ENCODE measurements around the gene WDR35.
A peak's percentile ranks its signal among the peaks of the same experiment; 100 is the strongest.

Gene WDR35

DNA sequence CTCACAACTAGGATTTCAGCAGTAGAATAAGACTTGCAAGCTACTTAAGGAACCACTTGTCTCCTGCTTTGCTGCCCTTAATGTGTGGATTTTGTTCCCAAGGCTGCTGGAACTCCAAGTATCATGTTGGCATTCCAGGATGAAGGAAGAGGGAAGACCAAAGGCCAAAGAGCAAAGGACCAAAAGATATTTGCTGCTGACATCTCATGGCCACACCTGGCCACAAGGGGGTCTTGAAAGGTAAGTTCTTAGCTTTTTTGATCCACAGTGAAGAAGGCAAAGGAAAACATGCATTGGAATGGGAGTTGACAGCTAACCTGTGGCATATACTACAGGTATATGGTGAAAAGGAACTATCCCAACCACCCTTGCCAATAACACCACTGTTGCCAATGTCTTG is 26.4 kb upstream of the WDR35 start:
- H3K4me1 Mint-ChIP-seq, result peaks cover 6% of the 10 kb centered on the region
- ATAC-seq, result no peak

DNA sequence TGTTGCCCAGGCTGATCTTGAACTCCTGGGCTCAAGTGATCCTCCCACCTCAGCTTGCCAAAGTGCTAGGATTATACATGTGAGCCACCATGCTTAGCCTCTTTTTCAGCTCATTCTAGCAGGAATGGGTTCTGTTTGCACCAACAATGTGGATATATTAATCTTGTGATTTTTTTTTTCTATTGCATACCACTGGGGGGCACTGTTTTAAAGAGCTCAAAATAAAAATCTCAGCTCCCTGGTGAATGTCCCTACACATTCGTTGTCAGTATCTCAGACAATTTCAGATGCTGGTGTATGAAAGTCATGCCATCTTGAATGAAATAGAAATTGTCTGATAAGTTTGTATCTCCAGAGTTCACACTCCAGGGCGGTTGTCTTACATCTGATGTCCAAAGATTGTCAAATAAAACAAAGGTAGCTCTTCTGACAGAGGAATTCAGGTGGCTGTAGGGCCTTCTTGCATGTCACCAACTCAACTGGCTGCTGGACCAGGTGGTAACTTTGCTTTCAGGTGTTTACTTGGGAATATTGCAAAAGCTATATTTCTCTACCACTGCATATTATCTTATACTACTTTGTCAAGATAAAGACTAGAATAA is 25.7 kb upstream of the WDR35 start:
- H3K9me3 Mint-ChIP-seq, result peaks cover 6% of the 10 kb centered on the region
- H3K4me3 Mint-ChIP-seq, result no peak overlapping the region
- no peak overlapping the region for H3K27ac Mint-ChIP-seq
- H3K4me1 Mint-ChIP-seq, result peaks cover 6% of the 10 kb centered on the region
- H3K36me3 Mint-ChIP-seq, result no peaks in the 10 kb centered on the region
- ATAC-seq, result no peak
- H3K27me3 Mint-ChIP-seq, result peaks cover 38% of the 10 kb centered on the region

More for the DNA sequence above, 26.4 kb upstream of the WDR35 start:
- Mint-ChIP-seq H3K4me3 (no peak overlapping the region), H3K27ac (no peak overlapping the region), H3K9me3 (peaks cover 7% of the 10 kb centered on the region), H3K27me3 (peaks cover 30% of the 10 kb centered on the region), H3K36me3 (peaks cover under 1% of the 10 kb centered on the region)

DNA sequence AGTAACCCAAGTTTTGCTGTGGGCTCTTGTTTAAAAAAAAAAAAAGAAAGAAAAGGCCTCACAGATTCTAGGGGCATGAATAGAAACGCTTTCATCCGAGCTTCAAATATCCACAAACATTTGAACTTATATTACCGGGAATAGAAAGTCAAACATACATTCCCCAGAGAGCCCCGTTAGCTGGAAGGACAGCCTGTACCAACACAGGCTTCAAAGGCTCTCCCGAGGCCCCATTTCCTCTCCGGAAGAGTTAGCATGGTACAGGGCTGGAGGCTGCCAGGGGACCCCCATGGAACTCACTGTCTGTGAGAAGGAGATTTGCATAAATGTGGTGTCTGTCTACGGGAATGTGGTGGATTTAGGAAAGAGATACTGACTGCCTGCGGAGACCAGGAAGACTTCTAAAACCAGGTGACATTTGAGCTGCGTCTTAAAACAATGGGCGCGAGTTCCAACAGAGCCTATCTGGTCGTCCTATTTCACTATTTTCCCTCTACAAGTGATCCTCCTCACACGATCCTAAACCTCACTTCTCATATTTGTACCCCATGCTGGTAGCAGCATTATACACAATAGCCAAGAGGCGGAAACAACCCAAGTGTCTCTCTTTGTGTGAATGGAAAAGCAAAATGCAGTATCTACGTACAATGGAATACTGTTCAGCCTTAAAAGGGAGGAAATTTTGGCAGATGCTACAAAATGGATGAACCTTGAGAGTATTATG is 23.4 kb upstream of the WDR35 start:
- Mint-ChIP-seq H3K36me3 (no peaks in the 10 kb centered on the region), H3K27me3 (peaks cover 44% of the 10 kb centered on the region), H3K4me1 (peaks cover 6% of the 10 kb centered on the region), H3K27ac (no peak overlapping the region), H3K4me3 (peak overlapping the region; percentile 75), H3K9me3 (peaks cover 2% of the 10 kb centered on the region)
- ATAC-seq, result no peak

DNA sequence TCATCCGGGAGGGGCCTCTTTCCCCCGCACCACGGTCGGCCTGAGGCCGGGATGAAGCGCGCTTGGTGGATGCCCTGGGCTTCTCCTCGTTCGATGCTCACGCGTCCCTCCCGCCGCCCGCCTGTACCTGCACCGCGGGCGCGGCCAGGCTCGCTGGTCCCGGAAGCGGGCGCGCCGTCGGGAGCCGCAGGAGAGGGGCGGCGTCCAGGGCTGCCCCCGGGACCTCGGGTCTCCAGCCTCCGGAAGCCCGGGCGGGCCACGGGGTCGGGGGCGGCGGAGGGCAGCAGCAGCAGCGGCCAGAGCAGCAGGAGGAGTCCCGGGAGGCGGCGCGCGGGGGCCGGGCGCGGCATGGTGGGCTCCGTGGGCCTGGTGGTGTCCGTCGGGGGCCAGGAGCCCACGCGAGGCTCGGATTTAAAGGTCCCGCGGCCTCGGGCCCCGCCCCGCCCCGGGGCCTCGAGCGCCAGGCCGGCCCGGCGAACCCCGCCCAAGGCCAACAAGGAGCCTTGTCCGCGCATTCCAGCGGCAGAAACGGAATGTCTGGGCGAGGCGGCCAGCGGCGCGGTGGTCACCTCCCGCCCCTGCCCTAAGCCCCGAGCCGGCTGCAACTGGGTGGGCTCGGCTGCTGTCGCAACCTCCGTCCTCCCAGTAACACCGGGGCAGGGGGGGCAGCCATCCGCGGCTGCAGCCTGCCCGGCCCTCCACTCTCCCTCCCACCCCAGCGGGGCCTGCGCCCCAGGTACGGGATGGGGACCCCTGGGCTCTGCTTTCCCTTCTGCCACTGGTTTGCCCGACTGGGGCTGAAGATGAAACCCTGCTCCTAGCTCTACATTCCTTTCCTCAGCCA is 22.6 kb upstream of the WDR35 start, which contains the start of gene MATN3:
Gene MATN3 (minus strand): TSS at position 387 of the 844 bp plus-strand sequence. CDS start 37 bp downstream, at position 350.
- peak; percentile 66 for ATAC-seq
- H3K27ac Mint-ChIP-seq, result no peak within 1 kb of the TSS
- peaks cover 2% of the 10 kb centered on the region for H3K9me3 Mint-ChIP-seq

DNA sequence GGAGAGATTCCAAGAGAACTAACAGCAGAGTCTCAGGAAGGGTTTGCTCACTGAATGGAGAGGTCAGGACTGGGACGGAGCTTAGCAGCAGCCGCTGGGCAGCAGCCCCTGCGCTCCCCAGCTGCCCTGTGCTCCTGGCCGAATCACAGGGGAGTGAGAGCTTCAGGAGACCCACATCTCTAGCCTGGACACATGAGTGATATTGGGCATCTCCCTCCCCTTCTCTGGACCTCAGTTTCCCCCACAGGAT is 22.1 kb upstream of the WDR35 start:
- H3K9me3 Mint-ChIP-seq, result peaks cover 2% of the 10 kb centered on the region
- ATAC-seq, result no peak
- H3K27ac Mint-ChIP-seq, result no peak overlapping the region
- H3K4me1 Mint-ChIP-seq, result peaks cover 6% of the 10 kb centered on the region
- peak overlapping the region; percentile 63 for H3K4me3 Mint-ChIP-seq
- H3K36me3 Mint-ChIP-seq, result no peaks in the 10 kb centered on the region
- H3K27me3 Mint-ChIP-seq, result peaks cover 44% of the 10 kb centered on the region

More for the DNA sequence above, 22.6 kb upstream of the WDR35 start, which contains the start of gene MATN3:
- Mint-ChIP-seq H3K4me1 (peaks cover 6% of the 10 kb centered on the region), H3K27me3 (peaks cover 44% of the 10 kb centered on the region), H3K4me3 (peak within 1 kb of the TSS; percentile 75), H3K36me3 (no peaks in the 10 kb centered on the region)

DNA sequence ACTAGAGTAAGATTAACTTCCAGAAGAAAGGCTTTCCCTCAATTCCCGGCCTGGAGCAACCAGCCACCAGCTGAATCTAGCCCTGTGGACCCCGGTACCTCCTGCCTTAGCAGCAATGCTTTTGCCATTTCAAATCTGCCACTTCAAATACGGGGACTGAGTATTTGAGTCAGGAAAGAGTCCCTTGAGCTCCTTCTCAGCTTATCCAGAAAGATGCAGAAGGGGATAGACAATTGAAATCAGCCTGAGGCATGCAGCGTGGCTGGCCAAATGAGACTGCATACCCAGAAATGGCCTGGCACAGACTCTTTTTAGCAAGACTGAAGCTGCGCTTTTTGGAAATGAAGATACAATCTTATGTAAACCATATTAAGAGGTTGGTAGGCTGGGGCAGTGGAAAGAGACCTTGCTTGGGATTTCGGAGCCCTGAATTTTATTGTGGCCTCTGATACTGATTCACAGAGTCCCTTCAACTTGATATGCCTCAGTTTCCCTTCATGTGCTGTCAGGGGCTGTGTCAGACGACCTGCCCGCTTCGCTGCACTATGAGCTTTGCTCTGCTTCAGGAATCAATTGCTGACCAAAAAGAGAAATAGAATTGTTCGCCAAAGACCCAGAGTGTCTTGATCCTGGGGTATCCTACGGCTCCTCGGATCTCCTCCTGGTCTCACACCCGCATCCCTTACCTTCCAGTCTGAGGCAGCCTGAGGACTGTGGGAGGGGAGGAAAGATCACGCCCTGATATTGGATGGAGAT is 21.5 kb upstream of the WDR35 start:
- no peak for ATAC-seq
- H3K27ac Mint-ChIP-seq, result no peak overlapping the region
- H3K9me3 Mint-ChIP-seq, result peaks cover 2% of the 10 kb centered on the region
- peaks cover 44% of the 10 kb centered on the region for H3K27me3 Mint-ChIP-seq
- no peaks in the 10 kb centered on the region for H3K36me3 Mint-ChIP-seq
- peaks cover 6% of the 10 kb centered on the region for H3K4me1 Mint-ChIP-seq
- peak overlapping the region; percentile 63 for H3K4me3 Mint-ChIP-seq

DNA sequence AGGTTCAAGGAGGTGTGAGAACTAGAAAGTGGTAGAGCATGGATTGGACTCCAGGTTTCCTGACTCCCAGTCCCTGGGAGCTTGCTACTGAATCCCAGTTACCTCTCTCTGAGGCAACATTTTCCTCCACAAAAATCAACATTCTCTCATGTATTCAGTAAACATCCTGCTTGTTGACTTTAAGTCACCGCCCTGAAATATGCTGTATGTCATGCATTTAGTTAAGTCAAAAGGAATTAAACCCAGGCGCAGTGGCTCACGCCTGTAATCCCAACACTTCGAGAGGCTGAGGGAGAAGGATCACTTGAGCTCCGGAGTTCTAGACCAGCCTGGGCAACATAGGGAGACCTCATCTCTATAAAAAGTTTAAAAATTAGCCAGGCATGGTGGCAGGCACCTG is 18.8 kb upstream of the WDR35 start:
- Mint-ChIP-seq H3K27me3 (peaks cover 31% of the 10 kb centered on the region), H3K27ac (no peak overlapping the region), H3K4me3 (no peak overlapping the region), H3K4me1 (peaks cover 6% of the 10 kb centered on the region), H3K36me3 (no peaks in the 10 kb centered on the region), H3K9me3 (no peaks in the 10 kb centered on the region)
- no peak for ATAC-seq

DNA sequence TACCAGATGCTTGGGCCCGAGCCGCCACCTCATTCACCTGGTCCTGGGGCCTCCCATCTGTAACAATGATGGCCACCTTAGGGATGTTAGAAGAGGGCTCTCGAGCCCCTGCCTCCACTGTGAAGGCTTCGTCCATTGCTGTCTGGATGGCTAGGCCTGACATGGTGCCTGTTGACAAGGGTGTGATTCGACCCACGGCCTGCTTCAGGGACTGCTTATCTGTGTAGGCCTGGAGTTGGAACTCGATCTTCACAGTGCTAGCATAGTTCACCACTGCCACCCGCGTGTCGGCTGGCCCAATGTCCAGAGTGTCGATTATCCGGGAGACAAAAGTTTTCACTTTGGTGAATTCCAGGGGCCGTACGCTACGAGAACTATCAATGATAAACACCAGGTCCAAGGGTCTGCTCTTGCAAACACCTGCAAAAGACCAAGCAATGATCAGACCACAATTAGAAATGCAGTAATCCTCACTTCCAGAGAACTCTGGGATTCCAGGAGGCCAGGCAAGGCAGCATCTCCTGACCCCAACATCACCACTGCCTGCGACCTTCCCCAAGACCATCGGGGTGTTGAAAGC is 16.1 kb upstream of the WDR35 start:
- no peaks in the 10 kb centered on the region for H3K36me3 Mint-ChIP-seq
- no peaks in the 10 kb centered on the region for H3K4me1 Mint-ChIP-seq
- H3K9me3 Mint-ChIP-seq, result no peaks in the 10 kb centered on the region
- no peak overlapping the region for H3K4me3 Mint-ChIP-seq
- H3K27me3 Mint-ChIP-seq, result peaks cover 10% of the 10 kb centered on the region
- H3K27ac Mint-ChIP-seq, result no peak overlapping the region
- ATAC-seq, result no peak

DNA sequence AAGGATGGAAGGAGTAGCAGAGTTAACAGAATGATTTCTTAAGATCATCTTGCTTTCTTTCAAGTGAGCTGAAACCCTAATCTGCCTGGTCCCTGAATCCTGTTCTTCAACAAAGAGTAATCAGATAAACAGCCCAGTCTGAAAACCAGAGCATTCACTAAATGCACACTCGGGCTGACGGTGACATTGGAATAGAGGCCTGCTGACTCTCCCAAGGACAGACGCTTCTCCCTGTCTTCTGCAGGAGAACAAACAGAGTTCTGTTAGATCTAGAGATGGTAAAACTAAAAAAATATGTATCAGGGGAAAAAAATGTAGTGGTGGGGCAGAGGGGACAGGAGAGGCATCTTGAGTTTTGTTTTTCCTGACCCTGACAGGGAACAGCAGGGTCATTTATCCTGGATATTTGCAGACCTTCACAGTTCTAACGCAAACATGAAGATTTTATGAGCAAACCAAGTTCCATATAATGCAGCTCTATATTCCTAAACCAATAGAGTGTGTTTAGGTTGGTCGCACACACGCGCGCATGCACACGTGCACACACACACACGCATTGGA is 15.2 kb upstream of the WDR35 start:
- H3K4me1 Mint-ChIP-seq, result no peaks in the 10 kb centered on the region
- H3K36me3 Mint-ChIP-seq, result no peaks in the 10 kb centered on the region
- no peak overlapping the region for H3K27ac Mint-ChIP-seq
- no peak overlapping the region for H3K4me3 Mint-ChIP-seq
- H3K9me3 Mint-ChIP-seq, result no peaks in the 10 kb centered on the region
- H3K27me3 Mint-ChIP-seq, result peaks cover 2% of the 10 kb centered on the region
- ATAC-seq, result no peak

DNA sequence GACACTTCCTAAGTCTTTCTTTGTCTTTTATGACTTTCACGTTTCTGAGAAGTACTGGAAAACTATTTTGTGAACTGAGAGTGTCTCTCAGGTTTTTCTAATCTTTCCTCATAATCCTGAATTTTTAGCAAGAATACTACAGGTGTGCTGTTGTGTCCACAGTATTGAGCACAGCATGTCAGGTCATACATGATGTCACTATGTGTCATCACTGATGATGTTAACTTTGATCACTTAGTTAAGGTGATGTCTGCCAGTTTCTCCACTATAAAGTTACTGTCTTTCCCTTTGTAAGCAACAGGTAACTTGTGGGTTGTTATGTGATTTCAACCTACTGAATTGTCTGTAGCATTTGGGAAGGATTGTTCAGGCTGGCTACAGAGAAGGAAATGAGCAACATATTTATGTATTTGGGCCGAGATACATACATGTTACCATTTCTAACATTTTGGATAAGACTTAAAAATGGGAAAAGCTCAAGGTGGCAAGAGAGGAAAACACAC is 11.5 kb upstream of the WDR35 start:
- Mint-ChIP-seq H3K9me3 (no peaks in the 10 kb centered on the region), H3K27ac (no peak overlapping the region), H3K36me3 (no peaks in the 10 kb centered on the region), H3K4me3 (no peak overlapping the region), H3K27me3 (peaks cover 4% of the 10 kb centered on the region), H3K4me1 (no peaks in the 10 kb centered on the region)
- ATAC-seq, result no peak

DNA sequence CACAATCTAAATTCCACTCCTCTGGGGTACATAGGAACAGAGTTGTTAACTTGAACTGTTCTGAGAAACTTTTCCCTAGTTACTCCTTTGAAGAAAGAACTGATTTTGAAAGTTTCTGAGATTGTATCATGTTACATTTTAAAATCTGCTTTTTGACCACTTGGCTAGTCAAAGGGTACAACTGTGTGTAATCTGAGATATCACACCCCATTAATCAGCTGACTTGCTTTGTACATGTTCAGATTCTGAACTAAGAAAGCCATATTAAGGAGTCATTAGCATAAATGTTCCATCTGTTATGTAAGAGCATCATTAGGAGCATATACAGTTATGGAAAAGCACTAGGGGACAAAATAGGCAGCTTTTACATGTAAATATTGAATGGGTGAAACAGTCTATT is 3.8 kb upstream of the WDR35 start:
- Mint-ChIP-seq H3K4me1 (peaks cover 15% of the 10 kb centered on the region), H3K36me3 (no peaks in the 10 kb centered on the region), H3K27me3 (peaks cover 18% of the 10 kb centered on the region), H3K4me3 (no peak overlapping the region), H3K27ac (no peak overlapping the region), H3K9me3 (no peaks in the 10 kb centered on the region)
- no peak for ATAC-seq

DNA sequence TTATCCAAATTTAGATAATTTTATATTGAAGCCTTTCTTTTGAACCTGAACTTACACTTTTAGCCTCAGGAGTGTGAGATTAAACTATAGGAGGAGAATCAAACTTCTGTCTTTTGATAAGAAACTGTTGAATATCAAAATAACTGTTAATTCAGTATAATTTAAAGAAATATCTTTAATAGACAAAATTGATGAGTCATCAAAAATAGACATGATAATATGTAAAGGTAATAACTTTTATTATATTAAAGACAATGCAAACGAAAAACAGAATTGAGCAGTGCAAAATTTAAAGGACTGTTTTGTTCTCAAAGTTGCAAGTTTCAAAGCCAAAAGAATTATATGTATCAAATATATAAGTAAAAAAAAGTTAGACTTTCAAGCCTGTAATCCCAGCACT is 2.0 kb upstream of the WDR35 start:
- Mint-ChIP-seq H3K4me1 (peaks cover 24% of the 10 kb centered on the region), H3K36me3 (no peaks in the 10 kb centered on the region), H3K4me3 (no peak overlapping the region), H3K27me3 (peaks cover 18% of the 10 kb centered on the region), H3K9me3 (no peaks in the 10 kb centered on the region), H3K27ac (no peak overlapping the region)
- no peak for ATAC-seq

DNA sequence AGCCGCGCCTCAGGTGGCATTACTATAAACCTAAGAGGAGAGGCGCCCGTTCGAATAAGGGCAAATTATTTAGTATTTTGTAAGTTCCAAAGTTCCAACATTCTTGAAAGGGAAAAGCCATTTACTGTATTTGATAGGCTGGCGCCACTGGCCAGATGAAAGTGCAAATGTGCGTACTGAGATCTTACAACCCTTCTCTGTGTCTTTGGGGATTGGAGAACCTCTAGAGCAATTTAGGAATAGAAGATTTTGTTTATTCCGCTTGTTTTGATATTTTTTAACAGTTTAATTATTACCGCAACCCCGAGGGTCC is 467 bp upstream of the WDR35 start:
- H3K4me3 Mint-ChIP-seq, result peak overlapping the region; percentile 93
- ATAC-seq, result no peak
- peaks cover 24% of the 10 kb centered on the region for H3K4me1 Mint-ChIP-seq
- H3K27ac Mint-ChIP-seq, result peak overlapping the region; percentile 82
- H3K36me3 Mint-ChIP-seq, result peaks cover 12% of the 10 kb centered on the region
- peaks cover 10% of the 10 kb centered on the region for H3K27me3 Mint-ChIP-seq
- no peaks in the 10 kb centered on the region for H3K9me3 Mint-ChIP-seq

DNA sequence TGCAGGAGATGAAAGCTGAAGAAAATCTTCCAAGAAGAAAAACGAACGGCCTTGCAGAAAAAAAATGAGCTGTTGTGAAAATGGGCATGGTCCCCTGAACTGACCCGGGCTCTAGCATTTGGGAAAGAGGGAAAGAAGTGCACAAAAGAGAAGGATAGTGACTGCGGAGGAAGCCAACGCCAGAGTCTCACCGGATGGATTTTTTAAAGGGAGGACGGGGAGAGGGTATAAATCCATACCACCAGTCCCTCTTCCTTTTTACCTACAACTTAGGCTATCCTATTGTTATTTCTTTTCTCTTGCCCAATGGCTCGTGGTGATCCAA is 601 bp downstream of the WDR35 start:
- H3K27me3 Mint-ChIP-seq, result peaks cover 10% of the 10 kb centered on the region
- peak overlapping the region; percentile 93 for H3K4me3 Mint-ChIP-seq
- H3K9me3 Mint-ChIP-seq, result no peaks in the 10 kb centered on the region
- peaks cover 12% of the 10 kb centered on the region for H3K36me3 Mint-ChIP-seq
- ATAC-seq, result no peak
- peak overlapping the region; percentile 82 for H3K27ac Mint-ChIP-seq
- peaks cover 24% of the 10 kb centered on the region for H3K4me1 Mint-ChIP-seq

DNA sequence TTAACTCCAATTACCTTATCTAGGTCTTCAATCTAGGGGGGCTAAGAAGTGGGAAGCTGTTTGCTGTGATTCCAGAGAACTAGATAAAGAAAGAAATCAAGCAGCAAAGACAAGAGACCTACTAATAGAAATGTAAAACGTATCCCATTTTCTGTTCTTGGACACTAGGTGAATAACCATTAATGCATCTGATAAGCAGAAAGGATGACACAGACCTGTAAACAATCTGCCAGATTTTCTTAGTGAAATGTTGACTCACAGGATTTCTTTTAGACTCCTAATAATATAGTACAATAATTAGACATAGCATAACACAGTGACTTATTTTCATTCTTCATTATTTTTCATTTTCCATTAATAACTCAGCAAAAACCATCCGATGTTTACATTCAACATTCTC is 1.3 kb downstream of the WDR35 start:
- ATAC-seq, result no peak
- Mint-ChIP-seq H3K4me1 (peaks cover 24% of the 10 kb centered on the region), H3K36me3 (peaks cover 12% of the 10 kb centered on the region), H3K9me3 (no peaks in the 10 kb centered on the region), H3K4me3 (no peak overlapping the region), H3K27ac (peak overlapping the region; percentile 30), H3K27me3 (peaks cover 10% of the 10 kb centered on the region)

Data from stimulated activated memory B cell treated with anti-CD40 and anti-IgM and Interleukin-4, amounts not matched to agents 10 μg/mL and 1 μg/mL and 100 μg/mL, for 72 hours (primary cell).